Mononuclear cell (primary cell): Measurements from ENCODE around the gene TMEM161A. TPM values are rescaled to one million over a fixed set of nuclear protein-coding genes. Genes with fewer than 3 reads are reported as not detected.

Experiments
- H3K27me3 ChIP-seq: 2 replicates; pipeline ENCODE4 v1.6.0; 2011; ENCODE audit warnings: low read length, control low read depth; ENCODE audit not compliant: insufficient read depth
- H3K4me1 ChIP-seq: 2 replicates; pipeline ENCODE4 v1.5.1; 2011; ENCODE audit warnings: mild to moderate bottlenecking, low read length, control low read depth; ENCODE audit not compliant: insufficient read depth
- H3K4me3 ChIP-seq: 2 replicates; pipeline ENCODE4 v1.5.1; 2011; ENCODE audit warnings: mild to moderate bottlenecking, low read length, moderate library complexity
- H3K9me3 ChIP-seq: 2 replicates; pipeline ENCODE4 v1.5.1; 2011; ENCODE audit warnings: low read depth, mild to moderate bottlenecking, control low read depth, low read length
- total RNA-seq: library from RNA; depleted of rRNA; stranded (reverse); fragments of >200 nt; gene quantifications from one replicate; pipeline ENCODE4 v1.2.3, GENCODE V29; 2012

The TMEM161A gene
- total RNA-seq, 1 donor = 5.5 TPM

GRCh38 chr19:19098703-19099632, 39.3 kb downstream of the TMEM161A start:
- Histone ChIP-seq H3K9me3 (no peaks in the 10 kb centered on the region), H3K27me3 (no peaks in the 10 kb centered on the region), H3K4me3 (no peak overlapping the region), H3K4me1 (no peaks in the 10 kb centered on the region)

- no peak overlapping the region for H3K4me3 ChIP-seq
- H3K9me3 ChIP-seq = no peaks in the 10 kb centered on the region
- no peaks in the 10 kb centered on the region for H3K27me3 ChIP-seq
- no peaks in the 10 kb centered on the region for H3K4me1 ChIP-seq
Measured at GRCh38 chr19:19098084-19098702, 40.1 kb downstream of the TMEM161A start.

GRCh38 chr19:19096641-19097627, 41.3 kb downstream of the TMEM161A start:
- Histone ChIP-seq H3K9me3 (no peaks in the 10 kb centered on the region), H3K4me3 (no peak overlapping the region), H3K4me1 (no peaks in the 10 kb centered on the region), H3K27me3 (no peaks in the 10 kb centered on the region)

GRCh38 chr19:19095691-19096090, 42.6 kb downstream of the TMEM161A start:
- Histone ChIP-seq H3K9me3 (no peaks in the 10 kb centered on the region), H3K4me3 (no peak overlapping the region), H3K27me3 (no peaks in the 10 kb centered on the region), H3K4me1 (no peaks in the 10 kb centered on the region)

- Histone ChIP-seq H3K4me3 (no peak overlapping the region), H3K27me3 (no peaks in the 10 kb centered on the region), H3K9me3 (no peaks in the 10 kb centered on the region), H3K4me1 (no peaks in the 10 kb centered on the region)
Measured at GRCh38 chr19:19094513-19094912, 43.8 kb downstream of the TMEM161A start.

GRCh38 chr19:19087676-19088075, 50.6 kb downstream of the TMEM161A start:
- H3K27me3 ChIP-seq = no peaks in the 10 kb centered on the region
- no peaks in the 10 kb centered on the region for H3K9me3 ChIP-seq
- H3K4me1 ChIP-seq = no peaks in the 10 kb centered on the region
- H3K4me3 ChIP-seq = no peak overlapping the region

- no peaks in the 10 kb centered on the region for H3K27me3 ChIP-seq
- H3K4me1 ChIP-seq = peaks cover 2% of the 10 kb centered on the region
- H3K4me3 ChIP-seq = no peak overlapping the region
- no peaks in the 10 kb centered on the region for H3K9me3 ChIP-seq
Measured at GRCh38 chr19:19083413-19084178, 54.7 kb downstream of the TMEM161A start.

- Histone ChIP-seq H3K4me3 (no peak overlapping the region), H3K9me3 (no peaks in the 10 kb centered on the region), H3K4me1 (peaks cover 14% of the 10 kb centered on the region), H3K27me3 (no peaks in the 10 kb centered on the region)
Measured at GRCh38 chr19:19081642-19082151, 56.6 kb downstream of the TMEM161A start.

GRCh38 chr19:19079571-19079970, 58.7 kb downstream of the TMEM161A start:
- peaks cover 17% of the 10 kb centered on the region for H3K4me1 ChIP-seq
- no peaks in the 10 kb centered on the region for H3K9me3 ChIP-seq
- H3K4me3 ChIP-seq = no peak overlapping the region

GRCh38 chr19:19078801-19079200, 59.5 kb downstream of the TMEM161A start:
- Histone ChIP-seq H3K4me3 (no peak overlapping the region), H3K27me3 (no peaks in the 10 kb centered on the region), H3K9me3 (no peaks in the 10 kb centered on the region), H3K4me1 (peaks cover 17% of the 10 kb centered on the region)

More at GRCh38 chr19:19079571-19079970, 58.7 kb downstream of the TMEM161A start:
- H3K27me3 ChIP-seq = no peaks in the 10 kb centered on the region

- Histone ChIP-seq H3K4me3 (no peak overlapping the region), H3K27me3 (no peaks in the 10 kb centered on the region), H3K9me3 (no peaks in the 10 kb centered on the region), H3K4me1 (peaks cover 17% of the 10 kb centered on the region)
Measured at GRCh38 chr19:19077103-19077502, 61.2 kb downstream of the TMEM161A start.

- Histone ChIP-seq H3K9me3 (no peaks in the 10 kb centered on the region), H3K4me3 (no peak overlapping the region), H3K4me1 (peaks cover 17% of the 10 kb centered on the region), H3K27me3 (no peaks in the 10 kb centered on the region)
Measured at GRCh38 chr19:19076476-19076875, 61.8 kb downstream of the TMEM161A start.

- no peaks in the 10 kb centered on the region for H3K9me3 ChIP-seq
- H3K27me3 ChIP-seq = no peaks in the 10 kb centered on the region
- H3K4me3 ChIP-seq = no peak overlapping the region
- peaks cover 17% of the 10 kb centered on the region for H3K4me1 ChIP-seq
Measured at GRCh38 chr19:19075126-19075525, 63.2 kb downstream of the TMEM161A start.
